Activated effector memory CD4-positive, alpha-beta T cell treated with anti-CD3 and anti-CD28 coated beads, Interleukin-2, amount 50 U/mL, for 16 hours (primary cell): ENCODE data around the gene DGKI.
"Not testable (repeated sequence)": the region's sequence is repeated elsewhere in the genome, so short reads cannot be mapped to it uniquely, and the experiment has no call there.

ENCODE experiments used
- DNase-seq: peaks from one replicate; pipeline ENCODE4 v3.0.0-alpha.2; 2020

DGKI gene

GRCh38 chr7:137731436-137731835 is 115.3 kb downstream of the DGKI start:
- DNase-seq = no peak

GRCh38 chr7:137728426-137728825 is 118.3 kb downstream of the DGKI start:
- no peak for DNase-seq

- no peak for DNase-seq
Measured at GRCh38 chr7:137727413-137727812, 119.4 kb downstream of the DGKI start.

- DNase-seq = no peak
Measured at GRCh38 chr7:137718355-137718754, 128.4 kb downstream of the DGKI start.

- DNase-seq = no peak
Measured at GRCh38 chr7:137717811-137718271, 128.9 kb downstream of the DGKI start.

GRCh38 chr7:137717045-137717444 is 129.7 kb downstream of the DGKI start:
- no peak for DNase-seq

GRCh38 chr7:137716061-137716460 is 130.7 kb downstream of the DGKI start:
- no peak for DNase-seq

- DNase-seq = no peak
Measured at GRCh38 chr7:137715533-137715932, 131.2 kb downstream of the DGKI start.

GRCh38 chr7:137715121-137715520 is 131.7 kb downstream of the DGKI start:
- no peak for DNase-seq

GRCh38 chr7:137706330-137706729 is 140.4 kb downstream of the DGKI start:
- DNase-seq = not testable (repeated sequence)

- DNase-seq = no peak
Measured at GRCh38 chr7:137704723-137705122, 142.1 kb downstream of the DGKI start.

- DNase-seq = no peak
Measured at GRCh38 chr7:137703291-137704010, 143.3 kb downstream of the DGKI start.

- DNase-seq = no peak
Measured at GRCh38 chr7:137696988-137697387, 149.8 kb downstream of the DGKI start.

- no peak for DNase-seq
Measured at GRCh38 chr7:137696376-137696775, 150.4 kb downstream of the DGKI start.

GRCh38 chr7:137695942-137696341 is 150.8 kb downstream of the DGKI start:
- DNase-seq = no peak

GRCh38 chr7:137695494-137695893 is 151.3 kb downstream of the DGKI start:
- no peak for DNase-seq

- DNase-seq = no peak
Measured at GRCh38 chr7:137694405-137694804, 152.4 kb downstream of the DGKI start.

- no peak for DNase-seq
Measured at GRCh38 chr7:137692399-137692798, 154.4 kb downstream of the DGKI start.

GRCh38 chr7:137691566-137691965 is 155.2 kb downstream of the DGKI start:
- no peak for DNase-seq

GRCh38 chr7:137690635-137691034 is 156.1 kb downstream of the DGKI start:
- DNase-seq = no peak

- no peak for DNase-seq
Measured at GRCh38 chr7:137689761-137690160, 157.0 kb downstream of the DGKI start.

- no peak for DNase-seq
Measured at GRCh38 chr7:137687556-137688265, 159.1 kb downstream of the DGKI start.

- no peak for DNase-seq
Measured at GRCh38 chr7:137685433-137686164, 161.2 kb downstream of the DGKI start.

GRCh38 chr7:137684776-137685175 is 162.0 kb downstream of the DGKI start:
- no peak for DNase-seq
